HS-27A (cell line): Measurements from ENCODE around the gene FAM81B.

Experiments
- DNase-seq: peaks from one replicate; pipeline ENCODE4 v3.0.0-alpha.2; 2012; ENCODE audit warnings: low read depth, missing footprints

FAM81B gene

GRCh38 chr5:95403996-95404395 lies 12.8 kb downstream of the FAM81B start:
- DNase-seq: no peak

- DNase-seq: no peak
These were observed 15.4 kb downstream of the FAM81B start for GRCh38 chr5:95406426-95407090.

- no peak for DNase-seq
These were observed 19.1 kb downstream of the FAM81B start for GRCh38 chr5:95410279-95410678.

GRCh38 chr5:95411474-95411873 lies 20.3 kb downstream of the FAM81B start:
- DNase-seq: no peak

- no peak for DNase-seq
These were observed 23.3 kb downstream of the FAM81B start for GRCh38 chr5:95414451-95414850.

GRCh38 chr5:95417971-95418370 lies 26.8 kb downstream of the FAM81B start:
- DNase-seq: no peak

- no peak for DNase-seq
These were observed 31.7 kb downstream of the FAM81B start for GRCh38 chr5:95422838-95423237.

- DNase-seq: no peak
These were observed 32.9 kb downstream of the FAM81B start for GRCh38 chr5:95424016-95424415.

- DNase-seq: no peak
These were observed 33.4 kb downstream of the FAM81B start for GRCh38 chr5:95424526-95424925.

- no peak for DNase-seq
These were observed 35.1 kb downstream of the FAM81B start for GRCh38 chr5:95426227-95426626.

GRCh38 chr5:95432779-95433178 lies 41.6 kb downstream of the FAM81B start:
- DNase-seq: no peak

- no peak for DNase-seq
These were observed 48.8 kb downstream of the FAM81B start for GRCh38 chr5:95439801-95440493.

- DNase-seq: no peak
These were observed 49.7 kb downstream of the FAM81B start for GRCh38 chr5:95440825-95441224.

- DNase-seq: no peak
These were observed 50.5 kb downstream of the FAM81B start for GRCh38 chr5:95441636-95442035.

GRCh38 chr5:95445442-95445841 lies 54.3 kb downstream of the FAM81B start:
- no peak for DNase-seq

- peak; percentile 52 for DNase-seq
These were observed 54.8 kb downstream of the FAM81B start for GRCh38 chr5:95445995-95446394.

GRCh38 chr5:95446560-95447221 lies 55.5 kb downstream of the FAM81B start:
- DNase-seq: no peak

GRCh38 chr5:95447961-95448360 lies 56.8 kb downstream of the FAM81B start:
- no peak for DNase-seq

- no peak for DNase-seq
These were observed 57.6 kb downstream of the FAM81B start for GRCh38 chr5:95448789-95449188.

GRCh38 chr5:95449460-95449859 lies 58.3 kb downstream of the FAM81B start:
- DNase-seq: no peak

GRCh38 chr5:95454536-95454935 lies 63.4 kb downstream of the FAM81B start:
- no peak for DNase-seq

GRCh38 chr5:95460665-95461064 lies 69.5 kb downstream of the FAM81B start:
- DNase-seq: no peak

GRCh38 chr5:95471487-95471886 lies 80.3 kb downstream of the FAM81B start:
- DNase-seq: no peak
